GM18499 (cell line): ENCODE measurements around the gene REV3L.

ENCODE experiments used
- ATAC-seq: cut with Tn5 transposase; IDR thresholded peaks from one replicate; pipeline ENCODE4 v1.9.1; 2021; ENCODE audit warnings: moderate number of reproducible peaks; ENCODE audit not compliant: insufficient read depth, unreplicated experiment

REV3L gene

DNA sequence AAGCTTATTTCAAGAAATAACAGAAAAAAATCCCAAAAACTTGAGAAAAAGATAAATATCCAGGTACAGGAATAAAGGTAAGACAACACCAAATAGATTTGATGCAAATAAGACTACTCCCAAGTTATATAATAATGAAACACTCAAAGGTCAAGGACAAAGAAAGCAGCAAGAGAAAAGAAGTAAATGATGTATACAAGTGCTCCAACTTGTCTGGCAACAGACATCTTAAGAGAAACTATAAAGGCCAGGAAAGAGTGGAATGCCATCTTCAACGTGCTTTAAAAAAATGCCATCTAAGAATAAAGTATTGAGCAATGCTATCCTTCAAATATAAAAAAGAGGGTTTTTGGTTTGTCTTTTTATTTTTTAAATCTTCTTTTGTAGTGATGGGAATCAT is 54.2 kb downstream of the REV3L start:
- ATAC-seq: no peak

DNA sequence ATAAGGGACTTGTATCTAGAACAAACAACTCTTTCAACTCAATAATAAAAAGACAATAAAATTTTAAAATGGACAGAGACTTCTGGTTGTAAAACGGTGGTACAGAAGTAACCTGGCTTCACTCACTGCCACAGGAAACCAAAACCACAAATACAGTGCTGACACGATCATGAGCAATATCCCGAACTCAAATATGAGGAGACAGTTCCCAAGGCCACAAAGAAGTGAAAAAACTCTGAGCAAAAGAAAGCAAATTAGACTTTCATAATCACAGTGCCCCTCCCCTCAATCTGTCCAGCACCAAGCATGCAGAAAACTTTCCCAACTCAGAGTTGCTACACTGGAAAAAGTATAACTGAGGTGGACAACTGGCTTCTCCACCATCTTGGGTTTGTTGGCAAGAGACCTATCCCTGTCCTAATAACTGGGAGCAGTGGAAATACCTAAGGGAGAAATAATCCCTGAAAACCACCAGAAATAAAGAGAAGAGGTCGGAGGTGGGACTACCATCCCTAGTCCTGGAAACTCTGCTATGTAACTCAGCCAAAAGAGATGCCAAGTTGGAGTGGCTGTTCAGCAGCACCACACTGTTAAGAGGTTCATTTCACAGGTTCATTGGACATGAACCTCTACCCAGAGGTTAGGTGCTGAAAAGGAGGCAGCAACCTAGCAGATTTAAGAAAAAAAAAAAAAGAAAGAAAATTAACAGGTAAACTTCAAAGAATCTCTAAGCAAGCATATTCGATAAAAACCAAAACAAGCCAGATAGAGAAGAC is 55.5 kb downstream of the REV3L start:
- ATAC-seq: peak; percentile 48

DNA sequence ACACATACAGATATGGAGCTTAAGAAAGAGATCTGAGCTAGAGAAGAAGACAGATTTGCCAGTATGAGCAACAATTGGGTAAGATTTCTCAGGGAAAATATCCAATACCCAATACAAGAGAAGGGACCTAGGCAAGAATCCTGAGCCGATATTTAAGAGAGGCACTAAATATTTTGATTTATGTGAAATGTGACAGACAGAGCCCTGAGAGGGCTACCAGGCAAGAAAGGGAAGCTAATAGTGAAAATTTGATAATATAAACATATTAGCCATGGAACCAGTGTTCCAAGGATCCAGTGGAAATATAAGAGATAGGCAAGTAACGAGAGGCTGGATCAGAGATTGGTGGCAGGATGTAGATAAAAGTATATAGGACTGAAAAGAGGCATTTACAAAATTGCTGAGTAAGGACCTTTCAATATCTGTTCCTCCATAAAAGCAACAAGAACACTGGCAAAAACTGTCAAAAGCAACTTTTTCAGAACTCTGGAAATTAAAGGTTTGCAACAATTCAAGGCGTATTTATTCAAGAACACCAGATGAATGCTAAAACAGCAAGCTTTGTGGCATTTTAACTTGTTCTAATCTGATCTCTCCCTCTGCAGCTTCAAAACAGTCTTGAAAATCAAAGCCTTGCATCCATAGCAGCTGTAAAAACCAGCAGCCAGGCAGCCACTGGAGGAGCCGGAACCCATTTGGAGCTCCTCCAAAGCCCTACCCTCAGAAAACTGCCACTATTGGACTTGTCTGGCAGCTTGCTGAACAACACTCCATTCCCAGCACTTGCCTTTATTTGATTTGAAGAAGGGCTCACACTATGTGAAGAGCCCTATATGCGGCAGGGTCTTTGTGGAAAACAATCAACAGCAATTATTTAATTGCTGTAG is 58.8 kb downstream of the REV3L start:
- no peak for ATAC-seq

DNA sequence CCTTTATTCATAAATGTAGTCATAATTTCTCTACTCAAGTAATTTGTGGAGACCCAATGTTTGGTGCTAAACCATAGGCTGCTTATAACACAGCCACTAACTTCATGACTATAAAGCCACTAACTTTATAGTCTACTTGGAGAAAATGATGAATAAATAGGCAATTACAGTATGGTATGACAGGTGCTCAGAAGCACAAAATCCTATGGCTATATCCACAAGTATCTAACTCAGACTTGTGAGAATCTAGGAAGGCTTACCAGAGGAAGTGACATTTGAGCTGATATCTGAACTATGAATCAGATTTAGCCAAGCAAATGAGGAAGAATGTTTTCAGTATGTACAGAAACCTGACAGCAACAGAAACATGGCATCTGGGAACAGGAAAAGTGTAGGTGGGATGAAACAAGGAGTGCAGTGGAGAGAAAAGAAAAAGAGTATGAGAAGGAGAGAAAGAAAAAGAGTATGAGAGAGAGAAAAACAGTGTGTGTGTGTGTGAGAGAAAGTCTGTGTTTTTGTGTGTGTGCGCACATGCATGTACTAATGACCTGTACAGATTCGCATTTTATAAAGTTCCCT is 59.9 kb downstream of the REV3L start:
- ATAC-seq: no peak

DNA sequence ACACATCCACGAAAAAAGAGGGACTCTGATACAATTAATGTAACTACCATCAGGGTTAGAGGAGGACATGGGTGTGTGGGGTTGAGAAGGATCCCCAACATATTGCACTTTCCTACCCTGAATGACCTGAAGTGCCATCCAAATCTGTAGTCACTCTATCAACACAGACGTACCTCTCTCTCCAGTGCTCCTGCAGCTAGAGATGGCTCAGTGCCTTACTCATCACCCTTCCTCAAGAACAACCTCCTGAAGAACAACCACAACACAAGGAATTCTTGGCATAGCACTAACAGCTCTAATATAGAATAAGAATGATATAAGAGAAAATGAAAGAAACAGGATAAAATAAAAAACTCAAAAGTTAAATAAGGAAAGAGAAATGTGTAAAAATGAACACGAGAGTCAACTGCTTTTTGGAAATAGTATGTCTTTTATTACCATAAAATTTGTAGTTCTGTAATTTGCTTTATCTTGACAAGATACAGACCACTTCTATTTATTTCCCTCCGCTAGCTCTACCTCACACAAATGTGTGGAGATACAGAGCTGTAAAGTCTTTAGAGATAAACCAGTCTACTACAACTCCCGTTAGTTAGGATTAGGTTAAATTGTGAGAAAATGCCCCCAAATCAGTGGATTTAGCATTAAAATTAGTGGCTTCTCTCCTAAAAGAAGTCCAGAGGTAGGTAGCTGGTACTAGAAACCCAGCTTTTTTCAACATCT is 63.9 kb downstream of the REV3L start:
- no peak for ATAC-seq

DNA sequence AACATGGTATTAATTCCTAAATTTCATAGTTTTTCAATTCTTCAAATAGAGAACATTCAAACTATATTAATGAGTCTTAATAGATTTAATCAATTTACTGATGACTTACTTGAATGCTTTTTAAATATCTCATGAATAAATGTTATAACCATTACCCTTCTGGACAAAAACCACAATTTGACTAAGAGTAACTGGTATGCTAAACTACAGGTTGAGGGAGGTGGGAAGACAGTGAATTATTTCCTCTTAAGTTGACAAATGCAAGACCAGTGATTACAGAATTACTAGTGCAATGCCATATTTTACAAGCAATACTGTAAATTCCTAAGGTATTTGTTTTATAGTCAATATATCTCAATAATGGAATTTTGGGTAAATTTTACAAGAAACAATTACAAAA is 65.1 kb downstream of the REV3L start:
- ATAC-seq: no peak

DNA sequence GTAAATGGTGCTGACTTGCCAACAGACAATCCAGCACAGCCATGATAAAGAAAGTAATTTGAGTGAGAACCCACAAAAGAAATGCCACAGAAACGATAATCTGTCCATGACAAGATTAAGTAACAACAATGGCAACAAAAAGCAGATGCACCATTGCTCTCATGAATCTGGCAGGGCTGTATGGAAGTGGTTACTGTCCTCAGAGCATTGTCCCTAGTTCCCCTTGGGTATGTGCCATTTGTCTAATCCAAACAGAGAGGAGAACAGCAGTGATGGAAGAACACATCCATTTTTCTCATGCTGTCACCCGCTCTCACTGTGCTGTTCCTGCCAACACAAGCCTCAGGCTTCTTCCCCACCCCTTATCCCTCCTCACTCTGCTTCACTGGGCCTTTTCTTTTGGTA is 65.8 kb downstream of the REV3L start:
- no peak for ATAC-seq

DNA sequence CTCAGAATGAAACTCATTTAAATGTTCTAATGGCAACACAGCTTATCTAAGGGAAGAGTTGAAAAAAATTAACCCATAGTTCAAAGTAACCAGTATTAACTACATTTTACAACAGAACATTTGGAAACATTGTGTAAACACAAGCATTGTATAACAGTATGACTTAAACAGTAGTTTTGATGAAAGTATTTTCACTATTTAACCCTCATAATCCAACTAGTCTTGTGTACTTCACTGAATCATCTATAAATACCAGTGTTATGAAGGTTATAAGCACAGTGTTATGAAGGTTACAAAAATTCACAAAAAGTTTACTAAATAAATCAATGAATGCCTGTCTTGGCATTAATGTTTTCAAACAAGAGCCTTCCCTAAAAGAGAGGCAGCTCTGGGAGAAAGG is 66.5 kb downstream of the REV3L start:
- no peak for ATAC-seq

DNA sequence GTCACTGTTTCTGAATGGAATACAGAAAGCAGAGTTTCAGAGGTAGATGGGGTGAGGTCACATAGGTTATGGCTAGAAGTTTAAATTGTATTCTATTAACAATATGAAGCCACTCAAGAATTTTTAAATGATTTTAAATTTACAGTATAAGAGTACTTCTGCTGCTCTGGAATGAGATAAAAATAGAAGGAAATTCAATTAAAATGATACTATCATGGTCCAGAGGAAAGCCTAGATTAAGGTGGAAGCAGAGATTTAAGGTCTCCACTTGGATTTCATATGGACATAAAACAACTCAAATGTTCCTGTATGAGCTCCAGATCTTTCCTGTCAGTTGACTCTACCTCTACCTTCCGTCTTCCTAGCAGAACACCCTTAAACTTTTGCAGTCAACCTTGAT is 68.6 kb downstream of the REV3L start:
- ATAC-seq: no peak

DNA sequence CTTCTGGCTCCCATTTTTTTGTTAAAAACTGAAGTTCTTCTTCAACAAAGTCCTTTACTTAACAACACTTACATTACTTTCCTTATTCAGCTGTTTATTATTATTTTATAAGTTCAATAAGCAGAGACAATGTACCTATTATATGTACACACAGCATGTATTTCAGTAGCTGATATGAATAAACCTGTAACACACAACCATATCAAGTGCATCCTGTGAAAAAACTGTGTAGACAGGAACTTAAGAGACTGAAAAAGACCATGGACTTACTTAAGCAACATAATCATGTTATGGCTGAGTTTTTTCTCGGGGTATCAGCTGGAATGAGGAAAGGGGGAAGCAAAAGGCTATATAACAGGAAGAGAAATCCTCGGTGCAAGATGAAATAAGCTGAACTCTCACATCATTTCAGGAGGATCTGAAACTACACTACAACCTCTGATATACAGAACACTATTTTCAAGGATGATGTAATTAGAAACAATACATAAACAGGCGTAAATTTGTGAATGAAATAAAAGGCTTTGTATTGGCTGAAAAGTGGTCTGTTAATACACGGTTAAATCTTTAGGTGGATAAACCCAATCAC is 70.9 kb downstream of the REV3L start:
- no peak for ATAC-seq

DNA sequence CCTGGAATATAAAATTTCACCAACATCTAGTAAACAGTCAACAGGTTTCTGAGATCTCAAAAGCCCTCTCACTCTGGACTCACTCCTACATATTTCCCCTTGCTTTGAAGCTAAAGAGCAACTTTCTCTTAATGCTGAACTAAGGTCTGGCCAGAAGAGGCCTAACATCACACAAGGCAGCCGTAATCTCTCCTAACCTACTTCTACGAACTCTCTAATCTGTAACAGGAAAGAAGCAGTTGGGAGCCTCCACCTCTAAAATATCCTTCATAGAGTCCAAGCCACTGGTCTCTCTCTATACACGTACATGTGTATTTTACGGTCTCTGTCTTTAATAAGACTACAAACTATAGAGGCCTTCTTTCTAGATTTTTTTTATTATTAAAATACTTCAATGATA is 72.0 kb downstream of the REV3L start:
- ATAC-seq: no peak

DNA sequence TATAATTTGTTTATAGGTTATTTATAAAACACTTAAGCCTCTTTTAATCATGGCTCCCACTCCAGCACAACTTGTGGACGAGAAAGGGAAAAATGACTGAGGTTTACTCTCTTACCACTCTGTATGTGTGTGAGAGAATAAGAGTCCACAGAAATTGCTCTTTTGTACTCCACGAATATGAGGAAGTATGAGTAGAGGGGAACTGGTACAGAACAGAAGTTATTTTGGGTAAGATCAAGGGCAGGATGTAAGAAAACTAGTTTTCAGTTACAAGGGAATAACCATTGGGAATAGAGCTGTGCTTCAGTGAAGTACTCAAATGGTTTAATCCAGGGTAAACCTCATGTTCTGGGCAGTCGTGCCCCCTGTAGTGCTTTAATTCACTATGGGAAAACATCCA is 72.6 kb downstream of the REV3L start:
- ATAC-seq: no peak

DNA sequence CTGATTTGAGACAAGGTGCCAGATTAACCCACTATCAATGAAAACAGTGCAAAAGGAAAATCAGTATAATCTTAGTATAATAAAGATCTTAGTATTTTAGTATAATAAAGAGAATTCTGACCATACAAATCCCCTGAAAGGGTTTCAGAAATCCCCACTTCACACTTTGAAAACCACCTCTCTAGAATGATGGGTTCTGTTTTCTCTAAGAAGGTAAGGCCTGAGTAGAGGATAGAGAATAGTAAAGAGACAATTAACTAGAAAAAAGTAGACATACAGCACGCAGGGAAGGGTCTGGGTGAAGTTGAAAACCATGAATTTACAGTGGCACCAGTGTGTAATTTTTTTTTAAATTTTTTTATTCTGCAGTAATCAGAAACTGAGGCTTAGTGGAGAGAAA is 73.6 kb downstream of the REV3L start:
- ATAC-seq: no peak

DNA sequence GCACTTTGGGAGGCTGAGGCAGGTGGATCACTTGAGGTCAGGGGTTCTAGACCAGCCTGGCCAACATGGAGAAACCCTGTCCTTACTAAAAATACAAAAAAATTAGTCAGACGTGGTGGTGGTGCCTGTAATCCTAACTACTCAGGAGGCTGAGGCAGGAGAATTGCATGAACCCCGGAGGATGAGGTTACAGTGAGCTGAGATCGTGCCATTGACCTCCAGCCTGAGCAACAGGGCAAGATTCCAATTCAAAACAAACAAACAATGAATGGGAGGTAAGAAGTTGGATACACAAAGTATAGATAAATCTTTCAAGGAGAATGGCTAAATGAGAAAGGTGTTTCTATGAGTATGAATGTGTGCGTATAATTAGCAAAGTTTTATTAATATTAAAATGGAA is 75.3 kb downstream of the REV3L start:
- ATAC-seq: no peak

DNA sequence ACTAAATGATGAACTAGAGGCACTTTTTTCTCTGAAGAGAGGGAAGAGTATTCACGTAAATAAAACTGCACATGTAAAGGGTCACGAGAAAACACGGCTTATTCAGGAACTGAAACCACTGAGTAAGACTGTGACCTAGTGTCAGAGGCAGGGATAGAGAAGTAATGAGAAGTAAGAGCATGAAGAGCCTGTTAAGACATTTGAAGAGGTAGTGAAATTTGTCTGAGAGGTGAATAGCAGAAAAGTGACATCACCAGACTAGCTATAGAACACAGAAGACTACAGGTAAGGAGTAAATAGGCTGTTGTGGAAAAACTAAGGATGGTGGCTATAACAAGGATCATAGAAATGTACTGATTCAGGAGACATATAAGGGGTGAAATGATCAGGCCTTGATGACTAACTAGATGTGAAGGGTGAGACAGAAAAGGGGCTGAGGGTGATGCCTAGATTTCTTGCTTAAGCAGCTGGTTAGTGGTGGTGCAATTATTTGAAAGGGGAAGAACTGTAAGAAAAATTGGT is 76.8 kb downstream of the REV3L start:
- ATAC-seq: peak; percentile 98

DNA sequence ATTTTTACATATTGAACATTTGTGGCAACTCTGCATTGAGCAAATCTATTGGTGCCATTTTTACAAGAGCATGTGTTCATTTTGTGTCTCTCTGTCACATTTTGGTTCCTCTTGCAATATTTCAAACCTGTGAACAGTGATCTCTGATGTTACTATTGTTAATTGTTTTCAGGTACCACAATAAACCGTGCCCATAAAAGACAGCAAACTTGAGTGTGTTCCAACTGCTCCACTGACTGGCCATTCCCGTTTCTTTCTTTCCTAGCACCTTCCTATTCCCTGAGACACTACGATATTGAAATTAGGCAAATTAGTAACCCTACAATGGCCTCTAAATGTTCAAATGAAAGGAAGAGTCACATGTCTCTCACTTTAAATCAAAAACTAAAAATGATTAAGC is 79.6 kb downstream of the REV3L start:
- ATAC-seq: no peak

DNA sequence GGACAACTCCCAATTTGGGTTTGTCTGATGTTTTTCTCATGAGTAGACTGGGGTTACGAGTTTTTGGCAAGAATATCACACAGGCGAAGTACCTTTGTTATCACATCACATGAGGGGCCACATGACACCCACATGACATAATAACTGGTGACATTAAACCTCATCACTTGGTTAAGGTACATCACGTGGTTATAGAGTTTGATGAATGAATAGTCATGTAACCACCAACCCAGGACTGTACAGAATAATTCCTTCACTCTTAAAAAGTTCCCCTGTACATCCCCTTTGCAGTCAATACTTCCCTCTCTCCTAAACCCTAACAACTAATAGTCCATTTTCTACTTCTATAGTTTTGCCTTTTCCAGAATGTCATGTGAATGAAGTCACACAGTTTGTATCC is 83.4 kb downstream of the REV3L start:
- ATAC-seq: no peak

DNA sequence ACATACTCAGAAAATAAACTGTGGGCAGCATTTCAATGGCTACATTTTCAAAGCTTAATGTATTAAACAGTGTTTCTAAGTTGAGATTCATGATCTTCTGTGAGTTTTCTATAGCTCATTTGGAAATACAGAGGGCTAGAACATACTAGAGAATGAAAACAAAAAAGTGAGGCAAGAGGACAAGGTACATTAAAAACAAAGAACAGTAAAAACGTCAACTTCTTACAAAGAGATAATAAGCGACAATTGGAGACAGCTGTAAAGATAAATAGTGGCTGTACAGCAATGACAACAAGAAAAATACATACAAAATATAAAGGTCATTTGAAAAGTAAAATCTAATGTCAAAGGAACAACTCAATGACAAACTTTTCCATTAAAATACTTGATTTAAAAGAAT is 94.3 kb downstream of the REV3L start:
- no peak for ATAC-seq

DNA sequence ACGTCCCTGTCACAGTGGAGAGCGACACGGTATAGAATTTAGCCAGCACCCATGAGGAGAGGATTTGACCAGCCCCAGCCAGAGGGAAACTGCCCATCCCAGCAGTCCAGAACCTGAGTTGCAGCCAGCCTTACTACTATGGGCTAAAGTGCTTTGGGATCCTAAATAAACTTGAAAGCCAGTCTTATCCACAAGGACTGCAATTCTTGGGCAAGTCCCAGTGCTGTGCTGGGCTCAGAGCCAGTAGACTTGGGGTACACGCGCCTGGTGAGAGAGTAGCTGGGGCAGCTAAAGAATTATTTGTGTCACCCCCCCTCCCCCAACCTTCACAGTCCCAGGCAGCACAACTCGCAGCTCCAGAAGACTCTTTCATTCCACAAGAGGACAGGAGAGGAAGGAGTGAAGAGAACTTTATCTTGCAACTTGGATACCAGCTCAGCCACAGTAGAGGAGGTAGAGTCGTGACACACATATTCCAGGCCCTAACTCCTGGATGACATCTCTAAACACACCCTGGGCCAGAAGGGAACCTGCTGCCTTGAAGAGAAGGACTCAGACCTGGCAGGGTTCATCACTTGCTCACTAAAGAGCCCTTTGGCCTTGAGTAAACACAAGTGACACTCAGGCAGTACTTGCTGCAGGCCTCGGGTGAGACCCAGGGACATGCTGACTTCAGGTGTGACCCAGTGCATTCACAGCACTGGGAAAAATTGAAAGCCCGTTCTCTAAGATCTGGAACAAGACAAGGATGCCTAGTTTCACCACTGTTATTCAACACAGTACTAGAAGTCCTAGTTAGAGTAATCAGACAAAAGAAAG is 100.3 kb downstream of the REV3L start:
- ATAC-seq: no peak
